Measurements from ENCODE around the gene MAN2A2. TPM values are rescaled to one million over a fixed set of nuclear protein-coding genes. Genes with fewer than 3 reads are reported as not detected.

Gene MAN2A2
- total RNA-seq, 1 donor from 2014 or later, result 51.4 TPM

DNA sequence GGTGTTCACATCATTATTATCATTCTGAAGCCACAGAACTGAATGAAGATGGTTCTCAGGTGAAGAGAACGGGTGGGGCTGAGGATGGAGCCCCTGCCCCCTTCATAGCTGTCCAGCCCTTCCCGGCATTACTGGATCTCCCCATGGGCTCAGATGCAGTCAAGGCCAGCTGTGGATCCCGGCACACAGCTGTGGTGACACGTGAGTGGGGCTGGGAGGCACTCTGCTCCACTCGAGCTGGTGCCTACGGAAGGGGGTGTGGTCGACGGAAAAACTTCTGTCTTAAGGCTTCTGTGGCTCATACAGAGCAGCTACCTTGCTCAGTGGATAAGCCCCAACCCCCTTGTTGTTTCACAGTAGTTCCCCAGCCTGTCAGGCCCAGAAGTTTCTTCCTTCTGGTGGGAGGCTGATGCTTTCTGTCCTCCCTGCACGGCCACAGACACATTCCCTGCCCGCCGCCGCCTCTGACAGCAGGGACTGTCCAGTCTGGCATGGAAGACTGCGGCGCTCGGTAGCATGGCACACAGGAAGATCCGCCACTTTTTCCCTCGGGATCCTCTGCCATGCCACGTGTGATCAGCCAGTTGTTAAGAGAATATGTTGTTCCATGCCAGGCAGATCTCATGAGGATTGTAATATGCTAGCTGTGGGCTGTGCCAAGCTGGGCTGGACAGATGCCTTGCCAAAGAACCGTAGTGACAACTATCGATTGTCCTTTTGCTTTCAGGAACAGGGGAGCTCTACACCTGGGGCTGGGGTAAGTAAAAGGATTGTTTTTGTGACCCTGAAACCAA, 57.4 kb downstream of the MAN2A2 start:
- Mint-ChIP-seq H3K9me3 (ENCODE audit: low read depth) (no peaks in the 10 kb centered on the region), H3K27ac (ENCODE audit: unreplicated experiment) (peak overlapping the region; percentile 56), H3K36me3 (ENCODE audit: low read depth) (peaks cover 25% of the 10 kb centered on the region), H3K4me3 (ENCODE audit: unreplicated experiment) (no peak overlapping the region), H3K27me3 (ENCODE audit: low read depth) (no peaks in the 10 kb centered on the region), H3K4me1 (ENCODE audit: low read depth) (peaks cover 31% of the 10 kb centered on the region)
- DNase-seq (ENCODE audit: low spot score), result no peak
- no peak for TF ChIP-seq CTCF (IDR thresholded peaks at IDR 0.05)

DNA sequence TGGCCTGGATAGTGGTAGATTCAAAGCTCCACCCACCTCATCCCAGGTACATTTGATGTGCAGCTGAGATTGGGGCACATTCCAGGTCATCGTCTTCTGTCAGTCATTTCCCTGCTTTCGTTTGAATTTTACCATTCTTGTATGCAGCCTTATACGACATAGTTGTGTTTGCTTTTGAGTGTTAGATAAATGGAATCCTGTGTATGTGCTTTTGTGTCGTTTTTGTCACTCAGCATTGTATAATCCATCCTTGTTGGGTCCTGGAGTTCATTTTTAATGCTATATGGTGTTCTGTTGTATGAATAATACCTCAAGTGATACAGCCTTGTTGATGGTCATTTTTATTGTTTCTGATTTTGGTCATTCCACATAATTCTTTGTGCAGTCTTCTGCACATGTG, 58.9 kb downstream of the MAN2A2 start:
- no peak for TF ChIP-seq CTCF (IDR thresholded peaks at IDR 0.05)
- no peaks in the 10 kb centered on the region for H3K9me3 Mint-ChIP-seq (ENCODE audit: low read depth)
- H3K36me3 Mint-ChIP-seq (ENCODE audit: low read depth), result peaks cover 30% of the 10 kb centered on the region
- H3K4me1 Mint-ChIP-seq (ENCODE audit: low read depth), result peaks cover 22% of the 10 kb centered on the region
- no peak overlapping the region for H3K27ac Mint-ChIP-seq (ENCODE audit: unreplicated experiment)
- no peak for DNase-seq (ENCODE audit: low spot score)
- no peak overlapping the region for H3K4me3 Mint-ChIP-seq (ENCODE audit: unreplicated experiment)
- H3K27me3 Mint-ChIP-seq (ENCODE audit: low read depth), result no peaks in the 10 kb centered on the region

DNA sequence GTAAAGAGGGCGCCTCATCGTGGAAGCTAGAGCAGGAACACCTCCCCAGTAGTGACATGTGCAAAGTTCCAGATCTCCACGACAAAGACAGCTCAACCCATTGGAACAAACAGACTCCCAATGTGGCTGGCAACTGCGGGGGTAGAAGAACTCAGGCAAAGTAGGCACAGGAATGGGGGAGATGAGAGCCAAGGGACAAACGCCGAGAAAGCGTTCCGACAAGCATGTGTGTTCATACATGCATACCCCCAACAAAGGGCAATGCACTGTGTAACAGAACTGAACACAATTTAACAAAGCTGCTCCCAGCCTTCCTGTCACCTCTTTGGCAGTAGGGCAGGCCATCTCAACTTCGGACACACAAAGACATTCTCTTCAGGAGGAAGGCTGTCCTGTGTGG, 63.2 kb downstream of the MAN2A2 start:
- no peak overlapping the region for H3K4me3 Mint-ChIP-seq (ENCODE audit: unreplicated experiment)
- no peaks in the 10 kb centered on the region for H3K27me3 Mint-ChIP-seq (ENCODE audit: low read depth)
- no peak for TF ChIP-seq CTCF (IDR thresholded peaks at IDR 0.05)
- peaks cover 32% of the 10 kb centered on the region for H3K36me3 Mint-ChIP-seq (ENCODE audit: low read depth)
- H3K27ac Mint-ChIP-seq (ENCODE audit: unreplicated experiment), result no peak overlapping the region
- no peaks in the 10 kb centered on the region for H3K4me1 Mint-ChIP-seq (ENCODE audit: low read depth)
- H3K9me3 Mint-ChIP-seq (ENCODE audit: low read depth), result no peaks in the 10 kb centered on the region
- DNase-seq (ENCODE audit: low spot score), result no peak

GRCh38 chr15:90967206-90967605, 64.1 kb downstream of the MAN2A2 start:
- H3K4me1 Mint-ChIP-seq (ENCODE audit: low read depth), result no peaks in the 10 kb centered on the region
- H3K36me3 Mint-ChIP-seq (ENCODE audit: low read depth), result peaks cover 23% of the 10 kb centered on the region
- H3K27ac Mint-ChIP-seq (ENCODE audit: unreplicated experiment), result no peak overlapping the region
- no peaks in the 10 kb centered on the region for H3K9me3 Mint-ChIP-seq (ENCODE audit: low read depth)
- H3K27me3 Mint-ChIP-seq (ENCODE audit: low read depth), result no peaks in the 10 kb centered on the region
- no peak for DNase-seq (ENCODE audit: low spot score)
- H3K4me3 Mint-ChIP-seq (ENCODE audit: unreplicated experiment), result no peak overlapping the region
- TF ChIP-seq CTCF (IDR thresholded peaks at IDR 0.05), result no peak

DNA sequence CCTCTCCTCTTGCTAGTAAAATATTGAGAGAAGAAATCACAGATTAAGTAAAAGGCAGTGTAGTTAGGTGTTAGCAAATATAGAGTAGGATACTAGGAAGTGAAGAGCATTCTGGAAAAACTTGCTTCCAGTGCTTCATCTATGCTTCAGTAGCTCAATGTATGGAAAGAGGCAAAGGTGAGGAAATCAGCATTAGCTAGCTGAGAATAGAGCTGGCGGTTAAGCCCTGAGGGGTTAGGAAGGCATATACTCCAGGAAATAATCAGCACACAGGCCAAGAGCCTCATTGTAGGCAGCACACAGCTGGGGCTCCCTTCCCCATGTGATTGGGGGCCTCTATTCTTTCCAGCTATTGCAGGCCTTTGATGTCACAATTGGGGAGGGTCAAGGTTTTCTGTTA, 65.3 kb downstream of the MAN2A2 start:
- Mint-ChIP-seq H3K4me1 (ENCODE audit: low read depth) (no peaks in the 10 kb centered on the region), H3K27ac (ENCODE audit: unreplicated experiment) (no peak overlapping the region), H3K27me3 (ENCODE audit: low read depth) (no peaks in the 10 kb centered on the region), H3K36me3 (ENCODE audit: low read depth) (peaks cover 18% of the 10 kb centered on the region), H3K9me3 (ENCODE audit: low read depth) (no peaks in the 10 kb centered on the region), H3K4me3 (ENCODE audit: unreplicated experiment) (no peak overlapping the region)
- no peak for TF ChIP-seq CTCF (IDR thresholded peaks at IDR 0.05)
- no peak for DNase-seq (ENCODE audit: low spot score)
